ENCODE results near the gene RUNX2.

The RUNX2 gene

DNA sequence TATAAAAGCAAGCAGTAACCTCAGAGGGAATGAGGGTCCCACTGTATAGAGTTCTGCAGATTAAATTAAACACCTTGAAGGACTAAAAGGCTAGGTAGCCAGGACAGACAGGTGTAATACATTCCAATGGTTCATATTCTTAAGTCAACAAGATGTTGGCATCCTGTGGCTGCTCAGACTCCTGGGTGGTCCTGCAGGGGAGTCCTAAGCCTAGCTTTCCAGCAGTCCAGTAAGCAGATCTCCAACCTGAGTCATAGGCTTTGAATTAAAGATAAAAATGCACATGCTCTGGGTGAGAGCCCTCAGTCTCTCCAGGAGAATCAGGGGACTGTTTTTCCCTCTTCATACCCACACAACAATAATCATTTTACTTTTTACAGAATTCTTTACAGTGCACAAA lies 356.9 kb downstream of the RUNX2 start:
- FAIRE-seq = no peak

DNA sequence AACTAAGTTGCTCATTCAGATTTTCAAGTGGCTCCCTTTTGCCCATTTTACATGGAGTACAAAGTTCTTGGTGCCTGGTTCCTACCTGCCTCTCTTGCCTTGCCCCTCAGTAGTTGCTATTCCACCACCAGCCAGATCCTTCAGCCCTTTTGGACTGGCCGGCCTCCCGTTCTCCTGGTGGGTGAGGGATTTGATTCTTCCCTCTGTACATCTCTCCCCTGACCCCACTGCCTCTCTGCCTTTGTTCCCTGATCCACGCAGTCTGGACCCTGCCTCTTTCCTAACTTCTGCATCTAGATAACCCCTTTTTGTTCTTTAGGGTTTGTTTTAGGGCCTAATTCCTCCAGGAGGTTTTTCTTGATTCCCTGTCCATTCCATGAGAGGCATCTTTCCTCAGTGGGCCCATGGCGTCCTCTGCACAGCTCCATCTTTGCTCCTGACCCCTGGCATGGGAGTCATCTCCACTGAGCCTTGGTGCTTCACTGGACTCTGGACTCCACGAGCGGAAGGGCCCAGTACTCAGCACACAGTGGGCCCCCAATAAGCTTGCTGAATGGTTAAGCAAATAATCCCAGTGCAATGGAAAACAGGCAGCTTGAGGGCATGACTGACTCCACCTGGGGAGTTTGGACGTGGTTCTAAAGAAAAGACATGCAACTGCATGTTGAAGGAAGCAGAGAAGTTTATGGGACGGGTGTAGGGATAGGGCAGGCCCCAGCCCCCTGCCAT lies 358.9 kb downstream of the RUNX2 start:
- FAIRE-seq = no peak

DNA sequence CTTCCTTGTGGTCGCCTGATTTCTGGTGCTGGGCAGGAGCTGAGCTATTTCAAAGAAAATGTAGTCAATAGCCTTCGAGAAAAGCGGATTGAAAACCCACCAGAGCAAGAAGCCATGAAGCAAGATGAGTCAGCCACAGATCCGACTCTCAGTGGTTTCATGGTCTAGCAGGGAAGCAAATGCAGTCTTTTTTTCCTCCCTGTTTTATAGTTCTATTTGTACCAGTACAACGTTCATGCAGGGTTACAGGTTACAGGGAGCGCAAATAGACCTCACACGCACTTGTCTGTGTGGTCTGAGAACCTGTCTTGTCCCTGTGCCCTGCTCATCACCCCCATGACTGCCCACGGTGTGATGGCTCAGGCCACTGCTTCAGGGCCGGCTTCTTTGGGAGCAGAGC lies 359.4 kb downstream of the RUNX2 start:
- FAIRE-seq = no peak

GRCh38 chr6:45688180-45688579 lies 360.1 kb downstream of the RUNX2 start:
- no peak for FAIRE-seq

GRCh38 chr6:45689926-45690615 lies 361.9 kb downstream of the RUNX2 start:
- no peak for FAIRE-seq

DNA sequence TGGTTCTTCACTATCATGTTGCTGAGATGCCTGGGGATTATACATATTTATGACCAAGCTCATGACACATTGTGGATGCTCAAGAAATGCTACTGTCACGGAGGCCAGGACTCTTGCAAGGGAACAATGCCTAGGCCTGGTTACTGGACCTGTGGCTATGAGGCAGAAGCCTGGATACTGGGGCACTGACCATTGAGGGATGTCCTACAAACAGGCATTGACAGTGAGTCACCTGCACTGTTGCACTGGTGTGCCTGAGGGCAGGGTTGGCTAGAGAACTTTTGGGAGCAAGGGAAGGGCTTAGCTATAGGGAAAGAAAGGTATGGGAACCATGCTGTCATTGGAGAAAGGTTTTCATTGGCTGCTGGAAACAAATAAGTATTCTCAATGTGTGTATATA lies 362.7 kb downstream of the RUNX2 start:
- FAIRE-seq = no peak

- FAIRE-seq = no peak
These were observed 363.3 kb downstream of the RUNX2 start for GRCh38 chr6:45691426-45691825.

DNA sequence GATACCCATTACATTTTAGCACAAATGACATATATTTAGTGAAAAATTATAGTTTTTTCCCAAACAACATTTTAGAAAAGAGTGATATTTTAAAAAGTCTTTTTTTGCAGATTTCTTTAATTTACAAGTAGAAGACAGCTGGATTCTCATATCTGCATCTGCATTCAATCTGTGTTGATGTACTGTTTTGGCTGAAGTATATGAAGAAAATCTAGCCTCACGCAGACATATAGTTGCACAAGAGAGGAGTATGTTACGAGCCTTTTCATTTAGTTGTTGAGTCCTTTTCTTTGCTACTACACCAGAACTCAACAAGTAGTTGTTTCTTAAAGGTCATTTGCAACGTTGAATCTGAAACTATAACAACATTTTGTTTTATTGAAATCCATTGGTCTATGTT lies 363.9 kb downstream of the RUNX2 start:
- FAIRE-seq = no peak

GRCh38 chr6:45696738-45697137 lies 368.6 kb downstream of the RUNX2 start:
- no peak for FAIRE-seq

DNA sequence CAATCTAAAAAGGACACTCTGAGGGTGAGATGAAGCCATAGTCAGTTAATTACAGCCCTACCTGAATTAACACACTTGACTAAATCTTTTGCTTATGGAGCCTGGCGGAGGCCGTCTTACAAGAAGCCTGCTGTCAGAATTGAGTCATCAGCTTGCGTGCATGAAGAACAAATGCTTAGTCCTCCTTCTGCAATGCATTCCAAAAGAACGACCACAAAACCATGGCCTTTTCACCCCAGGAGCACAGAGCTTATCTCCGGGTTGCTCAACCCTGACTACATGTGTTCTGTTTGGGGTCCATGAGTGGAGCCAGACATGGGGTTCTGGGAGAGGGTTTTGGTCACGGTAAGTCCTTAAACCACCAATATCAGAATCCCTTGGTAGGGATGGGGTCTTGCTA lies 369.5 kb downstream of the RUNX2 start:
- no peak for FAIRE-seq

GRCh38 chr6:45698046-45698445 lies 369.9 kb downstream of the RUNX2 start:
- no peak for FAIRE-seq

- no peak for FAIRE-seq
These were observed 371.5 kb downstream of the RUNX2 start for GRCh38 chr6:45699663-45700062.

- FAIRE-seq = no peak
These were observed 375.0 kb downstream of the RUNX2 start for GRCh38 chr6:45702849-45703739.

GRCh38 chr6:45704056-45704800 lies 376.1 kb downstream of the RUNX2 start:
- no peak for FAIRE-seq

- FAIRE-seq = no peak
These were observed 377.2 kb downstream of the RUNX2 start for GRCh38 chr6:45705137-45705855.

DNA sequence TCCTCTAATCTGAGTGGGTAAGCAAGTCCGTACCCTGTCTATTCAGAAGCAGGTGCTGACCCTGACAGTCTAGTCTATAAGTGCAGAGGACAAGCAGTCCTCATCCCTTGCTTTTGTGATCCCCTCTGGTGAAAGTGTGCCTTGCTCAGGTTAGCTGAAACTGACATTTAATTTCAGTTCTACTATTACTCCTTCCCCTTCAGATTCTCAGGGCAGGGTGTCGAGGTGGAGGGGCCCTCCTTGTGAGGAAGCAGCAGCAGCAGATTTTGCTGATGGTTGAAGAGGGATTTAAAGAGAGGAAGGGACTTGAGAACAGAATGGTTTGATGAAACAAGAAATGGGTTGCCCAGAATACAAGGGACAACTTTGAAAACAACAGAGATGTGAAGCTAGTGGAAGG lies 378.2 kb downstream of the RUNX2 start:
- FAIRE-seq = no peak

DNA sequence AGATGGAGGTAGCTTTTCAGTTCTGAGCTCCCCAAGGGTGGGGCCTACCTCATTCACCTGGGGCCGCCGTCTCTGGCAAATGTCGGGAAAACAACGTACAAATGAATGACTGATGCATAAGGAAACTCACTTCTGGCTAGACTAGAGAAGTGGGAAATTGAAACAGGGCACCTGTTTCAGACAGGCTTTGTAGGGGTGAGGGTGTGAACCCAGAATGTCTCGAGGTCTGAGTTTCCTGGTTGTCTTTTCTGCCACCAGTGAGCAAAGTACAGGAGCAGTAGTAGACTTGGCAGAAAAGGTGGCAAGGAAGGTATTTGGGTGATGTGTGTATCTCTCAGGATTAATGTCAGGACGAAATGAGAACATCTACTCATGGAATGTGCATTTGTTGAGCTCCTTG lies 379.0 kb downstream of the RUNX2 start:
- FAIRE-seq = no peak

- no peak for FAIRE-seq
These were observed 381.7 kb downstream of the RUNX2 start for GRCh38 chr6:45709781-45710220.

DNA sequence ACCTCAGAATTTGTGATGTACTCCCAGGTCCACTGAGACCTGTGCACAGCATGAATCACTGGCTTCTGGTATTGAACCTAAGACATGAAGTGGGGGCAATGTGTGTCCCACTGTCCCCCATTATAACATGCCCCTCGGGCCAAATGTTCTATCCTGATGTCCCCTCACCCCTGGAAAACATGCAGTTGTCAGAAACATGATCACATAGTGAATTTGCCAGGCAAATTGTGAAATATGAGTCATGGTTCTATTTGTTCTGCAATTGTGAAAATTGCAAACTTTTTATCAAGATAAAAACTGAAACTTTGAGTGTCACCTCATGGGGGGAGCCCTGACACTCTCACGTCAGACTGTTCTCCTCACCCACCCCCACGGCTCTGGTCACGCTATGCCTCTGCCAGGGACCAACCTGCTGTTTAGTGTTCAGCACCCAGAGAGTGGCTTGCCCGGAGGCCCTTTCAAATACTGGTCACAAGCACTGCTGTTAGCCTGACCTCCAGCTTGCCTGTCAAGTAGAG lies 382.2 kb downstream of the RUNX2 start:
- no peak for FAIRE-seq

- no peak for FAIRE-seq
These were observed 383.9 kb downstream of the RUNX2 start for GRCh38 chr6:45712076-45712475.

DNA sequence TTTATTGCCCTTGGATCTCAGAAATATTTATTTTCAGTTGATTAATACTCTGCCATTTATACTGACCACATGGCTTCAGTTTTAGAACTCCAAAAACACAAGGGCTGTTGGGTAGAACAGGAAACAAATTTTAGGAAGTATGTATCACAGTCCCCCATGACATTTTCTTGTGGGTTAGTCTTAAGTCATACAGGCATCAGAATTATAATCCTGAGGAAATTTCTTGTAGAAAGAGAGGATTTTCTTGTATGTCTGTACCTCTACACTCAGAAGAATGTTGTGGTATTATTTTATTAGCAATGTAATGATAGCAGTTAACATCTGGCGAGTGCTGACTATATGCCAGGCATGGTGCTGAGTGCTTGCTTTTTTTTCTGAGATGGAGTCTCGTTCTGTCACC lies 384.7 kb downstream of the RUNX2 start:
- no peak for FAIRE-seq
